Measurements from ENCODE around the gene LRFN5.
A peak's percentile ranks its signal among the peaks of the same experiment; 100 is the strongest.
"Not testable (repeated sequence)": the region's sequence is repeated elsewhere in the genome, so short reads cannot be mapped to it uniquely, and the experiment has no call there.

The LRFN5 gene

DNA sequence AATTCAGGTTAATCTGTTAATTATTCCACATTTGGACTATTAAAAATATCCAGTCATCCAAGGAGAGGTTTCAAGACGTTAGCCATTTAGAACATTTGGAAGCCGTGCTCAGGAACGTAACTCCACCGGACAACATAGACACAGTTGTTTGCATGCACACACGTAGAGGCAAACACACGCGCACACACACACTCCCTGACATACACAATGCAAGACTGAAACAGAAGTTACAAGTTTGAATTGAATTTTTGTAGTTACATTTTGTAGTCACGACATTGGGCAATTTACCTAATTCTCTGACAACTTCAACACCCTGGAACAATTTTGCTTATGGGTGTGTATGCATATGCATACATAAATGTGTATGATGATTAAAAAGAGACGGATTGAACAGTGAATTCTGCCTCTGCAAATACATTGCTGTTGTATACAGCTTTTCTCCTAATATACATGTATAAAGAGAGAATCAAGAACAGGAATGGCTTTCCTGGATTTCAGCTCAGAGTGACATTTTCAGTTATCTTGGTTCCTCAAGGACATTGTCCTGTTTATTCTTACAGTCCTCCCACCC, 298.8 kb downstream of the LRFN5 start:
- Histone ChIP-seq H3K9me3 (ENCODE audit: insufficient read depth, low read depth, low read length) (no peaks in the 10 kb centered on the region), H3K27ac (ENCODE audit: low read depth, low read length) (no peak overlapping the region), H3K27me3 (ENCODE audit: insufficient read depth, low read length) (no peaks in the 10 kb centered on the region), H3K36me3 (ENCODE audit: insufficient read depth, low read length) (no peaks in the 10 kb centered on the region), H3K9ac (ENCODE audit: low read depth, low read length) (no peak overlapping the region), H3K4me3 (ENCODE audit: low read length) (no peak overlapping the region), H3K4me1 (ENCODE audit: insufficient read depth, low read length) (no peaks in the 10 kb centered on the region)
- 96% methylated on average over 9 of the region's 9 CpGs for WGBS

DNA sequence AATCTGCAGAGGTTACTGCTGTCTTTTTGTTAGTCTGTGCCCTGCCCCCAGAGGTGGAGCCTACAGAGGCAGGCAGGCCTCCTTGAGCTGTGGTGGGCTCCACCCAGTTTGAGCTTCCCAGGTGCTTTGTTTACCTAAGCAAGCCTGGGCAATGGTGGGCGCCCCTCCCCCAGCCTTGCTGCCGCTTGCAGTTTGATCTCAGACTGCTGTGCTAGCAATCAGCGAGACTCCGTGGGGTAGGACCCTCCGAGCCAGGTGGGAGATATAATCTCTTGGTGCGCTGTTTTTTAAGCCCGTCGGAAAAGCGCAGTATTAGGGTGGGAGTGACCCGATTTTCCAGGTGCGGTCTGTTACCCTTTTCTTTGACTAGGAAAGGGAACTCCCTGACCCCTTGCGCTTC, 304.5 kb downstream of the LRFN5 start:
- not testable (repeated sequence) for H3K27me3 ChIP-seq (ENCODE audit: insufficient read depth, low read length); H3K4me1 ChIP-seq (ENCODE audit: insufficient read depth, low read length); H3K9me3 ChIP-seq (ENCODE audit: insufficient read depth, low read depth, low read length); H3K36me3 ChIP-seq (ENCODE audit: insufficient read depth, low read length)
- Histone ChIP-seq H3K4me3 (ENCODE audit: low read length) (peak overlapping the region; percentile 66), H3K9ac (ENCODE audit: low read depth, low read length) (peak overlapping the region; percentile 81), H3K27ac (ENCODE audit: low read depth, low read length) (0 out of 2 replicates have a peak overlapping the region, but pooled peaks have one; percentile 18)
- 23% methylated on average over 12 of the region's 12 CpGs for WGBS

DNA sequence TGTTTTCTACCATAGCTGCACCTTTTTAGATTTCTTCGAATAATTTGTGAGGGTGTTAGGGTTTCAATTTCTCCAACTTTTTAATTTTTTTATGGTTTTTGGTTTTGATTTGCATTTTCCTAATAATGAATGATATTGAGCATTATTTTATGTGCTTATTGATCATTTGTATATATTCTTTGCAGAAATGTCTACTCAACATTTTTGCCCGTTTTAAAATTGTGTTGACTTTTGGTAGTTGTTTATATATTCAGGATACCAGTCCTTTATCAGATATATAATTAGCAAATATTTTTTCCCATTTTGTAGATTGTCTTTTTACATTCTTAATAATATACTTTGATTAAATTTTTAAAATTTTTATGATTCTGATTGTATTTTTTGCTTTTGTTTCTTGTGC, 306.7 kb downstream of the LRFN5 start:
- peaks cover 4% of the 10 kb centered on the region for H3K4me1 ChIP-seq (ENCODE audit: insufficient read depth, low read length)
- no peak overlapping the region for H3K27ac ChIP-seq (ENCODE audit: low read depth, low read length)
- H3K4me3 ChIP-seq (ENCODE audit: low read length), result no peak overlapping the region
- no peaks in the 10 kb centered on the region for H3K9me3 ChIP-seq (ENCODE audit: insufficient read depth, low read depth, low read length)
- H3K9ac ChIP-seq (ENCODE audit: low read depth, low read length), result no peak overlapping the region
- no peaks in the 10 kb centered on the region for H3K27me3 ChIP-seq (ENCODE audit: insufficient read depth, low read length)
- 100% methylated on average over 1 of the region's 2 CpGs for WGBS
- no peaks in the 10 kb centered on the region for H3K36me3 ChIP-seq (ENCODE audit: insufficient read depth, low read length)

DNA sequence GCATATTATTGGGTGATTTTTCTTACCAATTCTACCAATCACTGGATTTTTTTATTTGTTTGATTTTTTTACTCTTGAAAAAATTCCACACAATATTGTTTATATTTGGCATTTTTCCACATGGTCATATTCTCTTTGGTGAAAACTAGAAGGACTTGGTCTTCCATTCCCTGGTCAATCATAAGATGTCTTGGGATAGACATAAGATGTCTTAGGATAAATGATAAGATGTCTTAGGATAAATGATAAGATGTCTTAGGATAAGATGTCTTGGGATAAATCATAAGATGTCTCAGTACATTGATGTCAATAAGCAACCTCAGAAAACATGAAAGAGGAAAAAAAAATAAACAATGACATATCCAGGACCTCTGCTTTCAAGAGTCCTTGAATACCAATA, 309.1 kb downstream of the LRFN5 start:
- Histone ChIP-seq H3K9ac (ENCODE audit: low read depth, low read length) (no peak overlapping the region), H3K27me3 (ENCODE audit: insufficient read depth, low read length) (no peaks in the 10 kb centered on the region), H3K36me3 (ENCODE audit: insufficient read depth, low read length) (no peaks in the 10 kb centered on the region), H3K27ac (ENCODE audit: low read depth, low read length) (no peak overlapping the region), H3K4me3 (ENCODE audit: low read length) (no peak overlapping the region), H3K9me3 (ENCODE audit: insufficient read depth, low read depth, low read length) (no peaks in the 10 kb centered on the region), H3K4me1 (ENCODE audit: insufficient read depth, low read length) (peaks cover 4% of the 10 kb centered on the region)

GRCh38 chr14:41916313-41916712, 309.6 kb downstream of the LRFN5 start:
- no peaks in the 10 kb centered on the region for H3K9me3 ChIP-seq (ENCODE audit: insufficient read depth, low read depth, low read length)
- H3K36me3 ChIP-seq (ENCODE audit: insufficient read depth, low read length), result no peaks in the 10 kb centered on the region
- peaks cover 4% of the 10 kb centered on the region for H3K4me1 ChIP-seq (ENCODE audit: insufficient read depth, low read length)
- H3K4me3 ChIP-seq (ENCODE audit: low read length), result no peak overlapping the region
- H3K27me3 ChIP-seq (ENCODE audit: insufficient read depth, low read length), result no peaks in the 10 kb centered on the region
- no peak overlapping the region for H3K9ac ChIP-seq (ENCODE audit: low read depth, low read length)
- H3K27ac ChIP-seq (ENCODE audit: low read depth, low read length), result no peak overlapping the region

DNA sequence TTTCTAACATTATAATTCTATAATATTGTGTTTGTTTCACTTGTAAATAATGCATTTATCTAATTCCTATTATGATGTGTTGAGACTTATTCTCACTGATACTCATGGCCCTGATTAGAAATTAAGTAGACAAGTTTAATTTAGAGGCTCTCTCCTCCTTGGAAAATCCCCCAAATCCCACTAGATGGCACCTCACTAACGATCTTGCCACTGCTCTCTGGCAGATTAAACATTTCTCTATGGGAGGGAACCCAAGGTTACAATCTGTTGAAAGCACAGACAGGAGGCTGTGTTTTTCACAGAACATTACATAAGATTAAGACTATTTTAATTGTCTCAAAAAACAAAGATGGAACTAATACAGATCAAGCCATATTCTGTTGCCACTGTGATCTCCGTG, 318.7 kb downstream of the LRFN5 start:
- no peaks in the 10 kb centered on the region for H3K9me3 ChIP-seq (ENCODE audit: insufficient read depth, low read depth, low read length)
- H3K4me3 ChIP-seq (ENCODE audit: low read length), result no peak overlapping the region
- no peaks in the 10 kb centered on the region for H3K27me3 ChIP-seq (ENCODE audit: insufficient read depth, low read length)
- H3K36me3 ChIP-seq (ENCODE audit: insufficient read depth, low read length), result no peaks in the 10 kb centered on the region
- 50% methylated on average over 2 of the region's 2 CpGs for WGBS
- no peak overlapping the region for H3K27ac ChIP-seq (ENCODE audit: low read depth, low read length)
- no peak overlapping the region for H3K9ac ChIP-seq (ENCODE audit: low read depth, low read length)
- no peaks in the 10 kb centered on the region for H3K4me1 ChIP-seq (ENCODE audit: insufficient read depth, low read length)

GRCh38 chr14:41950428-41951151, 343.9 kb downstream of the LRFN5 start:
- 91% methylated on average over 6 of the region's 7 CpGs for WGBS
- no peaks in the 10 kb centered on the region for H3K4me1 ChIP-seq (ENCODE audit: insufficient read depth, low read length)
- no peaks in the 10 kb centered on the region for H3K27me3 ChIP-seq (ENCODE audit: insufficient read depth, low read length)
- no peak overlapping the region for H3K9ac ChIP-seq (ENCODE audit: low read depth, low read length)
- no peak overlapping the region for H3K27ac ChIP-seq (ENCODE audit: low read depth, low read length)
- H3K36me3 ChIP-seq (ENCODE audit: insufficient read depth, low read length), result no peaks in the 10 kb centered on the region
- H3K4me3 ChIP-seq (ENCODE audit: low read length), result no peak overlapping the region
- H3K9me3 ChIP-seq (ENCODE audit: insufficient read depth, low read depth, low read length), result no peaks in the 10 kb centered on the region

Data from HUES64 (cell line).